Brain microvascular endothelial cell (primary cell): Measurements from ENCODE around the gene SMG6.

Experiments
- DNase-seq: peaks from one replicate; pipeline ENCODE4 v3.0.0-alpha.2; 2020
- H3K27ac ChIP-seq: fragments of 250-450 bp; sonication (Bioruptor Pico); 2 replicates; pipeline ENCODE4 v1.5.1; 2020; ENCODE audit warnings: mild to moderate bottlenecking, moderate library complexity
- H3K27me3 ChIP-seq: fragments of 250-450 bp; sonication (Bioruptor Pico); replicated peaks from 2 replicates; pipeline ENCODE4 v1.5.1; 2020; ENCODE audit warnings: mild to moderate bottlenecking
- H3K36me3 ChIP-seq: fragments of 250-450 bp; sonication (Bioruptor Pico); replicated peaks from 2 replicates; pipeline ENCODE4 v1.5.1; 2020; ENCODE audit warnings: mild to moderate bottlenecking
- H3K4me3 ChIP-seq: 2 replicates; pipeline ENCODE4 v1.5.1; 2011; ENCODE audit warnings: low read depth, mild to moderate bottlenecking, control low read depth, low read length, moderate library complexity
- CTCF ChIP-seq: IDR thresholded peaks from 2 replicates; pipeline ENCODE4 v1.5.1; 2011; ENCODE audit warnings: low read depth, mild to moderate bottlenecking, moderate library complexity, low read length, control low read depth, inconsistent platforms; ENCODE audit errors: missing control alignments
- in situ Hi-C: cut with HindIII; loops from 2 replicates; pipeline ENCODE4 v1.10.0; 2017; ENCODE audit warnings: low sequenced_read_pairs, low pct_ligation_motif_present

Gene SMG6

GRCh38 chr17:2212400-2212981, 91.1 kb downstream of the SMG6 start:
- no peak overlapping the region for H3K4me3 ChIP-seq
- no peaks in the 10 kb centered on the region for H3K27me3 ChIP-seq
- no peaks in the 10 kb centered on the region for H3K36me3 ChIP-seq
- in situ Hi-C loops: no loop called here
- DNase-seq: no peak
- peak overlapping the region; percentile 98 for H3K27ac ChIP-seq
- no peak for TF ChIP-seq CTCF

GRCh38 chr17:2211661-2212399, 91.8 kb downstream of the SMG6 start:
- no peak overlapping the region for H3K4me3 ChIP-seq
- DNase-seq: no peak
- H3K36me3 ChIP-seq: no peaks in the 10 kb centered on the region
- peak overlapping the region; percentile 98 for H3K27ac ChIP-seq
- no peak for TF ChIP-seq CTCF
- no peaks in the 10 kb centered on the region for H3K27me3 ChIP-seq
- in situ Hi-C loops: no loop called here

GRCh38 chr17:2210726-2211125, 92.9 kb downstream of the SMG6 start:
- Histone ChIP-seq H3K36me3 (no peaks in the 10 kb centered on the region), H3K27ac (no peak overlapping the region), H3K4me3 (no peak overlapping the region), H3K27me3 (no peaks in the 10 kb centered on the region)
- DNase-seq: no peak
- TF ChIP-seq CTCF: no peak
- in situ Hi-C loops: no loop called here

GRCh38 chr17:2207815-2208515, 95.6 kb downstream of the SMG6 start:
- no peak for TF ChIP-seq CTCF
- no peak for DNase-seq
- in situ Hi-C loops: no loop called here
- Histone ChIP-seq H3K4me3 (no peak overlapping the region), H3K27me3 (no peaks in the 10 kb centered on the region), H3K36me3 (no peaks in the 10 kb centered on the region), H3K27ac (no peak overlapping the region)

- in situ Hi-C loops: no loop called here
- Histone ChIP-seq H3K27me3 (no peaks in the 10 kb centered on the region), H3K27ac (no peak overlapping the region), H3K36me3 (peaks cover 3% of the 10 kb centered on the region), H3K4me3 (no peak overlapping the region)
- DNase-seq: no peak
- no peak for TF ChIP-seq CTCF
Measured at GRCh38 chr17:2204393-2204792, 99.2 kb downstream of the SMG6 start.
